GM19238 (cell line): ENCODE data around the gene PIK3AP1.

ENCODE experiments used
- DNase-seq: peaks from one replicate; pipeline ENCODE4 v3.0.0; 2011; ENCODE audit warnings: low spot score; ENCODE audit not compliant: insufficient read length

PIK3AP1 gene

GRCh38 chr10:96614515-96614914 lies 105.8 kb downstream of the PIK3AP1 start:
- no peak for DNase-seq

DNA sequence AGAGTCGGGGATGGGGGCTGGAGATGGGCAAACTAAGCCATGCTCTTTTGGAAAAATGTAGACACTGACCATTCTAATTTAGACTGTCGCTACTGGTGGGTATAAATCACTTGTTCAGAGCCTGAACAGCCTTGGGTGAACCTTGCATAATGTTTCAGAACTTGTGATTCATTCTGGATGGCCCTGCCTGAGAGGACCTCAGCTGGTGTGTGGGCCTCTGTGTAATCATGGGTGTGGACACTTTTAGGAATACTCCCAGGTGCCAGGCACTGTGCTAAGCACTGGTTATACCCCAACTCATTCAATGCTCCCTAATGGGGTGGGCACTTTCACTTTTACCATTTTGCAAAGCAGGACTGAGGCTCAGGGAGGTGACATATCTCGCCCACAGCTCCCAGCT lies 106.7 kb downstream of the PIK3AP1 start:
- no peak for DNase-seq

- no peak for DNase-seq
Observed at GRCh38 chr10:96612055-96612830, 108.1 kb downstream of the PIK3AP1 start.

GRCh38 chr10:96610817-96611216 lies 109.5 kb downstream of the PIK3AP1 start:
- no peak for DNase-seq

DNA sequence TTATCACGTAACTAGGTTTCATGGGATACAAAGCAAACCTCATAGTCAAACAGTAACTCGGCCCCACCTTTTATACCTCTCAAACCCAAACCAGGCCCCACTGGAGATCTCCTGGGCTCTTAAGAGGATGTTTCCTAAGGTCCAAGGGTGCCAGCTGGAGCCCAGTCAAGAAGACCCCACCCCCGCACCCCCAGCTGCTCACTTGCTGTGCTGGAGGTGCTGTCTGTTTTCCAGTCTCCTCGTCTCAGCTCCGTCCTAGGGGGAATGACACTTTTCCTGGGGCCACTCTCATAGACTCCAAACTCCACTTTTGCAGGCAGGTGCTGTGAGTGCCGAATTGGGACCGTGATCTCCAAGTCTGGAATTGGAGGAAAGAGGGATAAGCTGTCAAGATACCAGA lies 110.8 kb downstream of the PIK3AP1 start:
- no peak for DNase-seq

GRCh38 chr10:96608805-96609204 lies 111.5 kb downstream of the PIK3AP1 start:
- no peak for DNase-seq

GRCh38 chr10:96608262-96608661 lies 112.1 kb downstream of the PIK3AP1 start:
- no peak for DNase-seq

GRCh38 chr10:96606946-96607345 lies 113.4 kb downstream of the PIK3AP1 start:
- no peak for DNase-seq

DNA sequence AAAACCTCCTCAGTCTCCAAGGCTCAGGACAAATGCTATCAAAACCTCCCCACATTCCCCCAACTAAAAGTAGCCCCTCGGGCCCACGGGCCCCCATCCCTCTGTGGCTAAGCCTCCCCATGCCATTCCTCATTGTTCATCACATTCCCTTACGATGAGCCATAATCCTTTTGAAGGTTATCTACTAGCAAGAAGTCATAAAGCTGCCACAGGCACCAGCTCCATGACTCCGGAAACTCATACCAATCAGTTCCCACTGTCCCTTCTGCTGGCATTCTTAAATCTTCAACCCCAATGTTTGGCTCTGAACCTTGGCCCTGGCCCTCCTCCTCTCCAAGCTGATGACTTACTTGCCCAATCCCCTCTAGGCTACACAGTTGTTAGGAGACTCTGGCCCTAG lies 114.1 kb downstream of the PIK3AP1 start:
- DNase-seq, result no peak

GRCh38 chr10:96600337-96600736 lies 120.0 kb downstream of the PIK3AP1 start:
- no peak for DNase-seq

- no peak for DNase-seq
Observed at GRCh38 chr10:96598846-96599245, 121.5 kb downstream of the PIK3AP1 start.

GRCh38 chr10:96596422-96597407 lies 123.6 kb downstream of the PIK3AP1 start:
- DNase-seq, result no peak

DNA sequence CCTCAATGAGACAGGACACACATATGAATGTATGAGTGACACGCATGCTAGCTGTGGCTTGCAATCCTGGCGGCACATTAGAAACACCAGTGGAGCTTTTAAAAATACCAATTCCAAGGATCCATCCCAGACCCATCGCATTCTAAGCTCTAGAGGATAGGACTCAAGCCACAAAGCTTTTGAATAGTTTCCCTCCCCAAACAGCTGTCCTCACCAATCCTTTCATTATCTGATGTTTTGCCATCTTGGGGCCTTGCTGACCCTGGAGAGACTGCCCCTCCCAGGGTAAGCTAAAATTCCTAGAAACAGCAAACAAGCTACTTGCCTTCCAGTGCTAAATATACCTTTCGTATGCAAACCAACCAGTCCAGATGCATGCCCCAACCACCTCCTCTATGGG lies 124.6 kb downstream of the PIK3AP1 start:
- no peak for DNase-seq

GRCh38 chr10:96591946-96592345 lies 128.4 kb downstream of the PIK3AP1 start:
- DNase-seq, result no peak

DNA sequence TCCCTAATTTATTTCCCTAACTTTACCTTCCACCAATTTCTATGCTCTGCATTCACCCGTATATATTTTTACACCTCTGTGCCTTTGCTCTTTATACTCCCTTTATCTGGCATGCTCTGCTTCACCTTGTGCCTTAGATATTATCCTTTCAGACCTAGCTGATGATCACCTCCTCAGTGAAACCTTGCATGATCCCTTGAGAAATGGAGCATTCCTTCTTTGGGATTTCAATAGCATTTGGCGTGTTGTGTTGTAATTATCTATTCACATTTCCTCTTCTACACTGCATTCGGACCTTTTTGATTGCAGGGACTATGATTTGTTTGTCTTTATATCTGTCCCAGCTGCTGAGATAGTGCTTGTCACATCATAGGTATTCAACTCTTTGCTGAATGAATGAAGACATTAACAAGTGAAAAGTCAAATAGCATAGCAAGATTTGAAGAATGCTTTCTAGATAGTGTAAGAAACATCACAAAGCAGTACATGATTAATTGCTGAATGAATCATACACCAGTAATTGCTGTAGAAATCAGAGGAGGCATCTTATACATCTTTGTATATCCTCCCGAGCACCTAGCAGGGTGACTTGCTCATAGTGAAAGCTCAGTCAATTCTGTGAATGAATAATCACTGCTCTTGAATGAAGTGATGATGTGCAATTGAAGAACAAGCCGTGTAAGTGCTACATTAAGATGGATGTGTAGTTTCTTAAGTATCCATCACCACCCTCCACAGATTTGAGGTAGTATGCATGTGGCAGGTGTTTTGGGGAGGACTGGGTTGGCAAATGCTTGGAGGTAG lies 131.5 kb downstream of the PIK3AP1 start:
- DNase-seq, result peak; percentile 23

DNA sequence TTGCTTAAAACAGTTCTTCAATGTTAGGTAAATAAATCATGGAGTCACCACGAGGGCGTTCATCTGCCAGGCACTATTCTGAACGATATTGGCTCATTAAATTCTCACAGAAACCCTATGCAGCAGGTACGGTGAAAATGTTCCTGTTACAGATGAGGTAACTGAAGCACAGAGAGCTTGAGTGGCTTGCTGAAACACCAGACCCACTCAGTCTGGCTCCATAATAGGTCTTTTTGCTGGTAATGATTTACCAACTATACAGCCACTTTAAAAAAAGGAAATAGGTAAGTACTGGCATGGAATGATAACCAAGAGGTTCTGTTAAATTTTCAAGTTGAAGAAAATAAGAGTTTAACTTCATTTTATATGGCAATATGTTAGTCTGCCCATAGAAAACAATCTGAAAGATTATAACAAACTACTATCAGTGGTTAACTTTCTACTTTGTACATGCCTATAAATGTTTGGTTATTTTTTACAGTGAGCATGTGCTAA lies 132.2 kb downstream of the PIK3AP1 start:
- peak; percentile 16 for DNase-seq

DNA sequence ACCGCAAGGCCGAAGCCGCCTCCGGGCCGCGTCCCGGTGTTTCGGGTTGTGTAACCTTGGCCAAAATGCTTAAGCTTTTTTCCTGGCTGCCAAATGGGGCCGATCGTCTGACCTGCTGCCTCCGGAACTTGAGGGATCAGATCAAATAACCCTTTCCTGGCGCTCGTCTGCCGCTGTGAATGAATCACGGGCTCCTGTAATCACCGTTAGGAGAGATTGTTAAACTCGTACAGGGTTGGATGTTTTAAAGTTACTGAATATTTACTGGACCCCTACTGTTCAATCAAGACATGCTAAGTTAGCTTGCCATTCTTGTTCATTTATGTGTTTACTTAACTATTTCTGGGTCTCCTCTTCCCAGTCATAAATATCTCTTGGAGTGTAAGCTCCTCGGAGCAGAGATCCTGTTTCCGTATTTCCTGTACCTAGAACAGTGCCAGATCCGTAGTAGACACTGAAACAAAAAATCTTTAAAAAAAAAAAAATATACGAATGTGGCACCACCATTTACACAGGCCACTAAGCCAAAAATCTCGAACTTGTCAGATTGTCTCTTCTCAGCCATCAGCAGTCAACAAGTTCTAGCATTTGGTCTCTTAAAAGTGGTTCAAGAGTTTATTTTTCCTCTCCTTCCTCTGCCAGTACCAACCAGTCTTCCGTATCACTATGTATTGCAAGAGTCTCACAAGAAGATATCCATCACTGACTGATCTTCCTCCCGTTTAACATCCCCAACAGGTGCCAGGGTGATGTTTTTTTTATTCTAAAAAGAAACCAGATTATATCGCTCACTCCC lies 132.9 kb downstream of the PIK3AP1 start:
- DNase-seq, result no peak

DNA sequence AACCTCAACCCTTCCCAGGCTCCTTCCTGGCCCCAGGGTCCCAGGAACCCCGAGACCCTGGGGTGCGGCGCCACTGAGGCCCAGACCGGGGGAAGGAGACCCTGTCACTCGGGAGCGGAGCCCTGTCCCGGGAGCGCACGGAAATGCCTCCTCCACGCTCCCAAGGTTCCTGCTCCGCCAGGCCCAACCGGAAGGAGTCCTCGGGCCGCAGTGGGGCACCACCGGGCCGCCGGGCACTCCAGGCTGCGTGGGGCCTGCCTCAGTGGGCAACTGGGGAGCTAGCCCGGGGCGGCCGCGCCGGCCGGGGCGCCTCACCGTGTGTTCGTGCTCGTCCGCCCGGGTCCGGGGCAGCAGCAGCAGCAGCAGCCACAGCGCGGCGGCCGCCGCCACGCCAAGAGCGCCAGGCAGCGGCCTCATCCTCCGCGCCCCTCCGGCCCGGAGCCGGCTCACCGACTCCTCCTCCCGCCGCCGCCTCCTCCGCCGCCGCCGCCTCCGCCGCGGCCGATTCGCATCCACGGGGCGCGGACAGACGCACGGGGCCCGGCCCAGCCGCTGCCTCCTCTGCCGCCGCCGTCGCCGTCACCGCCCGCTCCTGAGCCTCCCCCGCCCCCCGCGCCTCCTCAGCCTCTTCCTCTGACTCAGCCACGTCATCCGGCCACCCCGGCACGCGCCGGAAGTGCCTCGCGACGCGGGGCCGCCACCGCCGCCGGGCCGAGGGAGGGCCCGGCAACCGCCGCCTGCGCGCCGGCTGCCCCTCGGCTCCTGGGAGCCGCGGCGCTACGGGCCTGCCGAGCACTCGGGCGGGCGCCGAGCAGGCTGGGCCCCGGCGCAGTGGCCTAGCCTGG lies 133.7 kb downstream of the PIK3AP1 start, which contains the start of gene TM9SF3:
TM9SF3 (minus strand) TSS at position 594 of the 845 bp plus-strand sequence; CDS start at position 417, 177 bp downstream.
- DNase-seq, result peak; percentile 82

GRCh38 chr10:96585736-96586418 lies 134.4 kb downstream of the PIK3AP1 start:
- peak; percentile 11 for DNase-seq
